T-helper 1 cell treated with Interleukin-12 subunit alpha and Interleukin-12 subunit beta and Interleukin-4 antibody, amounts not matched to agents 30 μg/mL and 1 μg/mL, for 36 hours (primary cell): ENCODE measurements around the gene TGFBRAP1.

Source experiments
- H3K27ac Mint-ChIP-seq: one replicate; pipeline ENCODE4 v1.8.0; 2021; ENCODE audit warnings: mild to moderate bottlenecking, mixed read lengths
- H3K27me3 Mint-ChIP-seq: one replicate; pipeline ENCODE4 v1.8.0; 2021; ENCODE audit warnings: low read depth, mixed read lengths
- H3K36me3 Mint-ChIP-seq: one replicate; pipeline ENCODE4 v1.8.0; 2021; ENCODE audit warnings: low read depth, mixed read lengths
- H3K4me1 Mint-ChIP-seq: one replicate; pipeline ENCODE4 v1.8.0; 2021; ENCODE audit warnings: low read depth, mixed read lengths
- H3K4me3 Mint-ChIP-seq: one replicate; pipeline ENCODE4 v1.8.0; 2021; ENCODE audit warnings: mild to moderate bottlenecking, moderate library complexity, mixed read lengths
- H3K9me3 Mint-ChIP-seq: one replicate; pipeline ENCODE4 v1.8.0; 2021; ENCODE audit warnings: mixed read lengths

TGFBRAP1 gene

DNA sequence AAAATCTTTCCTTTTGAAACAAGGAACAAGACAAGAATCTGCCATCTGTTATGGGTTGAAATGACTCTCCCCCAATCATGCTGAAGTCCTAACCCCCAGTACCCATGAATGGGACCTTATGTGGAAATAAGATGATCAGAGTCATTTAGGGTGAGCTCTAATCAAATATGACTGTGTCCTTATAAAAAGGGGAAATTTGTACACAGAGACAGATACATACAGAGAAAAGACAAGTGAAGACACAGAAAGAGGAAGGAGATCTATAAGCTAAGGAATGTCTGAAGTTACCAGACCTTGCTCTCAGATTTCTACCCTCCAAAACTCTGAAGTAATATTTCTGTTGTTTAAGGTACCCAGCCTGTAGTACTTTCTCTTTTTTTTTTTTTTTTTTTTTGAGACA is 15.7 kb downstream of the TGFBRAP1 start:
- Mint-ChIP-seq H3K9me3 (no peaks in the 10 kb centered on the region), H3K36me3 (no peaks in the 10 kb centered on the region), H3K4me3 (no peak overlapping the region), H3K27me3 (no peaks in the 10 kb centered on the region), H3K4me1 (peaks cover 5% of the 10 kb centered on the region), H3K27ac (no peak overlapping the region)

DNA sequence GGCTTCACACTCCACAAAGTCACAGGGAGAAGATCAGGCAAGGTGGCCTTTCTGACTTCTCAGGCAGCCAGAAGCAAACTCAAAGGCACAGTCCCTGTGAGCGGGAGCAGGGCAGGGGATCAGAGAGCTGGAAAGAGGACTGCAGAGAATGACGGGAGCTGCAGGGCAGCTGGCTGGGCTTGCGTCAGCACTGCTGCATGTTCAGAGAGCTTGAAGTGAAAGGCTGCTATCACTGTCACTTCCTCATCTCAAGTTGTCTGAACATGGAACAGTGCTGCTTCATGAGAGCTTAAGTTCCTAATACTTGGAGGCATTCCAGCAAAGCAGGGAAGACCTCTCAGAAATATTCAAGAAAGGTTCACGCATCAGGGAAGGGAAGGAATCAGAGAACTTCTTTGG is 20.4 kb downstream of the TGFBRAP1 start:
- Mint-ChIP-seq H3K9me3 (no peaks in the 10 kb centered on the region), H3K4me1 (peaks cover 2% of the 10 kb centered on the region), H3K36me3 (peaks cover 4% of the 10 kb centered on the region), H3K27me3 (no peaks in the 10 kb centered on the region), H3K27ac (no peak overlapping the region), H3K4me3 (no peak overlapping the region)

DNA sequence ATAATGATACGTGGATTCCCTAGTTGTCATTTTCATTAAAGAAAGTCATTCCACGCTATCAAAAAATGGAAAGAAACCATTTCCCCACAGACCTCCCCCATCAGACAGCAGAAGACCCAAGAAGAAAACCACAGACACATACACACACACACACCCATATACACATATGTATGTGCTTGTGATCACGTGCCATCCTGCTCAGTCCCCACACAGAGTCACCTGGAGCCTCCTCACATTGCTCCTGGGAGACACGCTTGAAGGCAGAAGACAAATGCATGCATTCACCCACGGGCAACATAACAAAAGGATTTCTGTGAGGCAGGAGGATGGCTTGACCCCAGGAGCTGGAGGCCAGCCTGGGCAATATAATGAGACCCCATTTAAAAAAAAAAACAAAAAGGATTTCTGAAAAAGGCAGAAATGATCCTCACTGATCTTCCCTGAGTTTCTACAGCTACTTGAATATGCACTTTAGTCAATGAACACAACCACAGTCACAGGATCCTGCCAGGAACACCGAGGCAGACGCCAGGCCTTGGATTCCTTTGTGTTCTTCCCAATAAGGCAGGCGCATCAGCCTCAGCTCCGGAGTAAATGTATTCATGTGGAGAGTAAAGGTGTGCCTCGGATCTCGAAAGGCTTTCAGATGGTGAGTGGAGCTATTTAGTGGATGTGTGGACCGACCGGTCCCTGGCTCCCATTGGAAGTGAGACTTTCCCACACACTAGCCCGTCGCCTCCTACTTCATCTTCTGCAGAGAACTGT is 21.0 kb downstream of the TGFBRAP1 start:
- H3K4me1 Mint-ChIP-seq = peaks cover 4% of the 10 kb centered on the region
- H3K36me3 Mint-ChIP-seq = peaks cover 4% of the 10 kb centered on the region
- H3K27me3 Mint-ChIP-seq = no peaks in the 10 kb centered on the region
- no peaks in the 10 kb centered on the region for H3K9me3 Mint-ChIP-seq
- H3K4me3 Mint-ChIP-seq = no peak overlapping the region
- H3K27ac Mint-ChIP-seq = no peak overlapping the region

DNA sequence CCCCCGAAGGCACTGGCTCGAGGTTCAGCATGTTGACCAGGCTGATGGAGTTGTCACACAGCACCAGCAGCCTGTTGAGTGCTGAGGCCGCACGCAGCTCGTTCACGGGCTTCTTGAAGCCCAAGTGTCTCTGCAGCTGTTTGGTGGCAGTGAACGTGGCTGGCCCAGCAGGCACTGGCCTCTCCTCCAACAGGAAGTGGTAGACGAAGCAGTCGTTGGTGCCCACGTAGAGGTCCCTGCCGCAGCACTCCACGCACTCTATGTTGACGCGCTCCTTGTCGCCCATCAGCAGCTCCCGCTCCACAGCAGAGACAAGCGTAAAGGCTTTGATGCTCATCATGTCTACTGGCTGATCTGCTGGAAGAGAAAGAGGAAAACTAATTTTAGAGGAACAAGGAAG is 21.6 kb downstream of the TGFBRAP1 start:
- H3K9me3 Mint-ChIP-seq = no peaks in the 10 kb centered on the region
- H3K4me1 Mint-ChIP-seq = peaks cover 8% of the 10 kb centered on the region
- no peaks in the 10 kb centered on the region for H3K27me3 Mint-ChIP-seq
- peaks cover 4% of the 10 kb centered on the region for H3K36me3 Mint-ChIP-seq
- H3K4me3 Mint-ChIP-seq = no peak overlapping the region
- no peak overlapping the region for H3K27ac Mint-ChIP-seq

DNA sequence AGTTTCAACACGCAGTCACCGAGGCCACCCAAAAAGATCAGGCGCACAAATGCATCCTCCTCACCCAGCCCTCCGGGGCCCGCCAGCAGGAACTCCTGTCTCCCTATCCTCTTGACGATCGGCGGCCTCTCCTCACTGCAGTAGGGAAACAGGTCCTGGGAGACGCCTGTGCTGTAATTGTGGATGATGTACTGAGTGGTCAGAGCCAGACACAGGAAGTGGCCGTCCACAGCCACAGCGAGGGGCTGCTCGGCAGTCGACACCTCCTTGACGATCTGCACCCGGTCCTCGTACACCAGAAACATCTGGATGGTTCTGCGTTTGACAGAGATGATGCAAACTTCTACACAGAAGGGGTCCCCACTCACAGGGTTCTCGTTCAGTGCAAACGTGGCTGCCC is 22.0 kb downstream of the TGFBRAP1 start:
- Mint-ChIP-seq H3K27ac (no peak overlapping the region), H3K27me3 (no peaks in the 10 kb centered on the region), H3K4me1 (peaks cover 8% of the 10 kb centered on the region), H3K9me3 (no peaks in the 10 kb centered on the region), H3K36me3 (peaks cover 4% of the 10 kb centered on the region), H3K4me3 (no peak overlapping the region)

DNA sequence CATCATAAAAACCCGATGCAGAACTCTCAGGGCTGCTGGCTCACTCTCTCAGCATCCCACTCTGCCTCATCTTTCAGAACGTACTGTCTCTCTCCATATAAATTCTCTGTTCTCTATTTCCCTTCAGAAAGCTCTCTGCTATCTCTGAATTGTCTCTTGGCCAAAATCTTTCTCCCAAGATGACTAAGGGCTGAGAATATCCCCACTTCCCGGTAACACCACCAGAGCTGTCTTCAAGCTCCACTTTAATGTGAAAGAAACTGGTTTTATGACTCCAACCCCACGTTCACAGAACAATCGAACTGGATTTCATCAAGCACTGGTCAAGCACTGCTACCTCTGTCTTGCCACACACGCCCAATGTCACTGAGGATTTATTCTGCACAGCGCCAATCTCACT is 22.4 kb downstream of the TGFBRAP1 start:
- H3K27ac Mint-ChIP-seq = no peak overlapping the region
- H3K9me3 Mint-ChIP-seq = no peaks in the 10 kb centered on the region
- no peaks in the 10 kb centered on the region for H3K27me3 Mint-ChIP-seq
- H3K36me3 Mint-ChIP-seq = peaks cover 4% of the 10 kb centered on the region
- H3K4me3 Mint-ChIP-seq = no peak overlapping the region
- H3K4me1 Mint-ChIP-seq = peaks cover 10% of the 10 kb centered on the region

DNA sequence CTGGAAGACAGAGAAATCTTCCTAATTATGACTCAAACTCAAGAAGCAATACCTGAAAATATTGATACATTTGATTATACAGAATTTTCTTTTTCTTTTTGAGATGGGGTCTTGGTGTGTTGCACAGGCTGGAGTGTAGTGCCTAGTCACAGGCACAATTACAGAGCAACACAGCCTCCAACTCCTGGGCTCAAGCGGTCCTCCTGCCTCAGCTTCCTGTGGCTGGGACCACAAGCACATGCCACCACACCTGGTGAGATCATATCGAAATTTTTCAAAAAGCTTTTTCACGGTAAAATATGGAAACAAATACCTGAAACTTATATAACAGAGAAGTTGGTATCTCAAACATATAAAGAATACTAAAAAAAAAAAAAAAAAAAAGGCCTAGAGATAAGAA is 27.9 kb downstream of the TGFBRAP1 start:
- H3K4me1 Mint-ChIP-seq = peaks cover 14% of the 10 kb centered on the region
- H3K27ac Mint-ChIP-seq = no peak overlapping the region
- H3K27me3 Mint-ChIP-seq = no peaks in the 10 kb centered on the region
- no peaks in the 10 kb centered on the region for H3K9me3 Mint-ChIP-seq
- peaks cover 12% of the 10 kb centered on the region for H3K36me3 Mint-ChIP-seq
- H3K4me3 Mint-ChIP-seq = no peak overlapping the region

DNA sequence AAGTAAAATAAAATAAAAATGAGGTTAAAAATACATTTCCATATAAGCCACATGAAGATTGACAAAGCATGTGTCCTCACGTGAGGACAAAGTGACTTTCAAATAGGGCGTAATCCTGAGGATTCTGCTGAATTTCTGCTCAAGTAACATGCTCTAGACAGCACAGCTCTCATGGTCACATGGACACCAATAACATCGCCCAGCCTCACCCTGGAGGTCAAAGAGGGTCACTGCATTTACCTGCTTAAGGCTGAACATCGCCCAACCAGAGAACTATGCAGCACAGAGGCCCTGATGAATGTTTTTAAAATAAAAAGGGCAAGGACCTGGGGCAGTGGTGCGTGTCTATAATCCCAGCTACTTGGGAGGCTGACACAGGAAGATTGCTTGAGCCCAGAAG is 30.2 kb downstream of the TGFBRAP1 start:
- Mint-ChIP-seq H3K27me3 (no peaks in the 10 kb centered on the region), H3K36me3 (peaks cover 15% of the 10 kb centered on the region), H3K27ac (no peak overlapping the region), H3K9me3 (no peaks in the 10 kb centered on the region), H3K4me1 (peaks cover 12% of the 10 kb centered on the region), H3K4me3 (no peak overlapping the region)

DNA sequence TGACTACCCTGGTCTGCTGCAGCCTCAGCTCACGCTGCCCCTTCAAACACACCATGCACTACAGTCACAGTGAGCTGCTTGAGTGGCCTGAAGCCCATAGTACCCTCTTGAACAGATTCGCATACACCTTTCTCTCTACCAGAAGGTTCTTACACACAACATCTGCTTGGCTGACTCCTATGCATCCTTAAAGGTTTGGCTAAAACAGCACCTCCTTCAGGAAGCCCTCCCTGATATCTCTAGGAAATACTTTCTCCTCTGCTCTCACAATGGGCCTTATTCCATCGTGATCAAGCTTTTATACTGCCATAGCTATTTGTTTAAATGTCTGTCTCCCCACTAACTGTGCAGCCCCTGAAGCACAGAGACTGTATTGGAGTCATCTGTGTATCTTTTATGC is 31.5 kb downstream of the TGFBRAP1 start:
- Mint-ChIP-seq H3K9me3 (no peaks in the 10 kb centered on the region), H3K36me3 (peaks cover 16% of the 10 kb centered on the region), H3K27ac (no peak overlapping the region), H3K27me3 (no peaks in the 10 kb centered on the region), H3K4me1 (peaks cover 6% of the 10 kb centered on the region), H3K4me3 (no peak overlapping the region)

DNA sequence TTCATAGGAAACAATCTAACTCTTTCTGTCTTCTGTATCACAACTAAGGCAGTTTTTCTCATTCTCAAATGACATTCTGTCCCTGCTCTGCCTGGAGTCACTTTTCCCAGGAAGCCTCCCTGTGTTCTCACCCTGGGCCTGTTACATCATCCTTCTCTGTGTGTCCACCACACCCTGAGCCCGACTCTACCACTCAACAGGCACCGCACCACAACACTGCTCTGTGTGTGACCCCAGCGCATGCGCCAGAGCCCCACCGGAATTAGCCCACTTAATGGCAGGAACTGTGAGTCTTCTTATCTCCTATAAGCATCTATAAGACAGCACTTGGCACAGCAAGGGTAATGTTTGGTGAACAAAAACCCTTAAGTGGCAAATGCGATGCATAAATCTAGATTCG is 32.3 kb downstream of the TGFBRAP1 start:
- peaks cover 16% of the 10 kb centered on the region for H3K36me3 Mint-ChIP-seq
- H3K9me3 Mint-ChIP-seq = no peaks in the 10 kb centered on the region
- peaks cover 5% of the 10 kb centered on the region for H3K4me1 Mint-ChIP-seq
- no peak overlapping the region for H3K4me3 Mint-ChIP-seq
- H3K27ac Mint-ChIP-seq = no peak overlapping the region
- H3K27me3 Mint-ChIP-seq = no peaks in the 10 kb centered on the region

DNA sequence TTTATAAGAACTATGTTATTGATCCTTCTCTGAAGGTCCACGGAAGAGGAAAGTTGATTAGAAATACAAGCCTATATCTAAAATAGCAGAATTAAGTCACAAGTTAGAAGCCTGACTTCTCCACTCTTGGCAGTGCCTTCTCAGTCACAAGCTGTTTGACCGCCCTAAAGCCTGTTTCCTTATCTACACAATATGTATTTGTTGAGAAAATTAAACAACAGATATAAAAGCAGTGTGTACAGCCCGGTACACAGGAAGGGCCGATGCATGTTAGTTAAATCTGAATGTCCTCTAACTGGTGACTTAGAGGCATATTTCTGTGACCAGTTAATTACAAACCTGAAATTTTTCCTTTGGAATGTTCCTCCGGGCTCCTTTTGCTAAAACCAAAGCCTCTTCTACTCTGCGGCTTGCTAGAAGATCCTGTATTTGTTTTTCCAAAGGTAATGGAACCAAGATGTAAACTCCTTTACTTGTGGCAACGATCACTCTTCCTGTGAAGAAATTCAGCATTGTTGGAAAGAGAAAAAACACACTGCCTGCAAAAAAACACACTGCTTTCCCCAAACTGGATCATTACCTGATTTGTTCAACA is 33.4 kb downstream of the TGFBRAP1 start:
- no peaks in the 10 kb centered on the region for H3K27me3 Mint-ChIP-seq
- H3K27ac Mint-ChIP-seq = no peak overlapping the region
- H3K4me3 Mint-ChIP-seq = no peak overlapping the region
- H3K36me3 Mint-ChIP-seq = peaks cover 25% of the 10 kb centered on the region
- no peaks in the 10 kb centered on the region for H3K9me3 Mint-ChIP-seq
- no peaks in the 10 kb centered on the region for H3K4me1 Mint-ChIP-seq

DNA sequence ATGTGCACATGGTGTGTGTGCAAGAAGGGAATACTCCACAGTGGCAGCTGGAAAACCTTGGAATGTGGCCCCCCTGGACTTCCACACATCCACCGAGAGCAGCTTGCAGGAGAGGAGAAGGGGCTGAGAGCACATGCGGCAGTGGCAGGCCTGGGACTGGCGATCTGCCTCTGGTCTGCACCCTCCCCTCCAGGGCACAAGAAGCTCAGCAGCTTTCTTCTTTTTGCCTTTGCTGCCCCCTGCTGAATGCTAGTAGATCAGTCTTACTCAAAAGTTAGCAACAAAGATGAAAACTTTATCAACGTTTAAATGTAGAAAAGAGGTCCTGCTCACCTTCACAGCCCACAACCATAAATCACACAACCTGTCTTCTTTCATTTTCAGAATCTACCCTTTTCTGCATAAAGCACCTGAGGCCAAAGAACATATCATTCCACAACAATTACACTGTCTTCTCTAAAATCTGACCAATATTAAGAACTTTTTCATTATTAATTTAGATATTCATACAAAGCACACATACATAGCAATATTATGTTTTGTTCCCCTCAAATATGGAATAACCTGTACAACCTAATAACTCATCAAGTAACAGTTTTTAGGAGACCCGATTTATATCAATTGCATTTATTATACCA is 34.6 kb downstream of the TGFBRAP1 start:
- H3K9me3 Mint-ChIP-seq = no peaks in the 10 kb centered on the region
- H3K4me3 Mint-ChIP-seq = no peak overlapping the region
- peaks cover 29% of the 10 kb centered on the region for H3K36me3 Mint-ChIP-seq
- H3K27ac Mint-ChIP-seq = no peak overlapping the region
- no peaks in the 10 kb centered on the region for H3K4me1 Mint-ChIP-seq
- H3K27me3 Mint-ChIP-seq = no peaks in the 10 kb centered on the region

DNA sequence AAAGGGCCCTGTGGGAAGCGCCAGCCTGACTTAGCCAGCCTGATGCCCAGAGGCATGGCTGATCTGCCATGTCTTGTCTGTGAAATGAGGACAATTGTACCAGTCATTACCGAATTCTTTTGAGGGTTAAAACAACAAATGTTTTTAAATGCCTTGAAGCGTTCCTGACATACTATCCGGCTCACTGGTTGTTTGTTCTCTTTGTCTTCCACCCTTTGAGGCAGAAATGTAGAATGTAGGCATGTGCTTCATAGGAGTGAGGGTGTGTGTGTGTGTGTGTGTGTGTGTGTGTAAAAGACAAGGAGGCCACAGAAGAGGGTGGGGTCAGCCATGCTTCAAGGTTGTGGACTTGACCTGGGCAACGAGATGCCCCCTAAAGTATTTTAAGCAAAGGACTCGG is 35.5 kb downstream of the TGFBRAP1 start:
- H3K27ac Mint-ChIP-seq = no peak overlapping the region
- H3K27me3 Mint-ChIP-seq = no peaks in the 10 kb centered on the region
- H3K4me3 Mint-ChIP-seq = no peak overlapping the region
- H3K9me3 Mint-ChIP-seq = no peaks in the 10 kb centered on the region
- peaks cover 29% of the 10 kb centered on the region for H3K36me3 Mint-ChIP-seq
- no peaks in the 10 kb centered on the region for H3K4me1 Mint-ChIP-seq

DNA sequence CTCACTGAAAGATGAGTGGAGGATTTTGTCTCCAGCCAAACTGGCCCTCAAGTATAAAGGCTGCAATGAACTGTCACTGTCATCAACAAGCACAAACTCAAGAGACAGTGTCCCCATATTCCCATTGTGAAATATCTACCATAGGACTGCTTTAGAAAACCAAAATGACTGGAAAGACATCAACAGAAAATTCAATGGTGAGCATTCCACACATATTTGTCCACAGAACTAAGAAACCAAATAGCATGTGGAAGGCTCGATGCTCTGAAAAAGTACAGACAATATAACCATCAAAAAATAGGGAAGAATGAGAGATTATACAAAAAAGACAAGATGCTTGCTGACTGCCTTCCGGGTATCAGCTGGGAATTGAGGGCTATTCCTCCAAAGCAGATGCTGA is 37.6 kb downstream of the TGFBRAP1 start:
- H3K27me3 Mint-ChIP-seq = no peaks in the 10 kb centered on the region
- peaks cover 23% of the 10 kb centered on the region for H3K36me3 Mint-ChIP-seq
- peaks cover 3% of the 10 kb centered on the region for H3K4me1 Mint-ChIP-seq
- H3K27ac Mint-ChIP-seq = no peak overlapping the region
- H3K9me3 Mint-ChIP-seq = no peaks in the 10 kb centered on the region
- H3K4me3 Mint-ChIP-seq = no peak overlapping the region

DNA sequence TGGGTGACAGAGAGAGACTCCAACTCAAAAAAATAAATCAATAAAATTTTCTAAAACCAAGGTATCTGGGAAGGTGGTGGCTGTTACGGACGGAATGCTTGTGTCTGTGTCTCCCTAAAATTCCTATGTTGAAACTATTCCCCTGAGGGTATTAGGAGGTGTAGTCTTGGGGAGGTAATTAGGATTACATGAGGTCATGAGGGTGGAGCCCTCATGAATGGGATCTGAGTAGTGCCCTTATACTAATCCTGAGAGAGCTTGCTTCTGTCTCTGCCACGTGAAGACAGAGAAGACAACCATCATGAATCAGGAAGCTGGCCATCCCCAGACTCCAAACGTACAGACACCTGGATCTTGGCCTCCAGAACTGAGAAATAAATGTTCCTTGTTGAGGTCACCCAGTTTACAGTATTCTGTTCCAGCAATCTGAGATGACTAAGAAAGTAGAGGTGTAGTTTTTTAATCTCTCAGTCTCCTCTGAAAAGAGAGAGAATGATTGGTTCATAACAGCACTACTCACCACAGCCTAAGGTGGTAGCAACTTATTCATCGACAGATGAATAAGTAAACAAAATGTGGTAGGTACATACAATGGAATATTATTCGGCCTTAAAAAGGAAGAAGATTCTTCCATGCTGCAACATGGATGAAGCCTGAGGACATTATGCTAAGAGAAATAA is 38.4 kb downstream of the TGFBRAP1 start:
- H3K4me3 Mint-ChIP-seq = no peak overlapping the region
- H3K9me3 Mint-ChIP-seq = no peaks in the 10 kb centered on the region
- peaks cover 3% of the 10 kb centered on the region for H3K4me1 Mint-ChIP-seq
- peaks cover 22% of the 10 kb centered on the region for H3K36me3 Mint-ChIP-seq
- no peak overlapping the region for H3K27ac Mint-ChIP-seq
- H3K27me3 Mint-ChIP-seq = no peaks in the 10 kb centered on the region
